A549 (cell line): Measurements from ENCODE around the gene KRTAP19-3. TPM values are rescaled to one million over a fixed set of nuclear protein-coding genes. Genes with fewer than 3 reads are reported as not detected.

Experiments used
- ATAC-seq, 2 experiments: fragments of 200-7000 bp in 1 of 2; fragments of >200 bp in 1 of 2; cut with Nextera tagmentation in 1 of 2; cut with Tn5 transposase in 1 of 2; 3 replicates each; pipeline versions ENCODE4 v1.8.0 to v1.9.1; 2018 to 2020; ENCODE audit warnings: mild to moderate bottlenecking in 1 of 2, moderate library complexity in 1 of 2
- CTCF ChIA-PET: fragments of 300-600 bp; sonication (Branson Sonifier 250); formaldehyde crosslinking; extraction: SDS; loops from one replicate; lab custom pipeline; 2021; ENCODE audit warnings: antibody characterized with exemption, inconsistent platforms; lab: Yijun Ruan, JAX
- POLR2A ChIA-PET: fragments of 350-600 bp; formaldehyde crosslinking; extraction: SDS; loops from one replicate; lab custom pipeline; 2021; ENCODE audit warnings: antibody characterized with exemption, inconsistent platforms; lab: Yijun Ruan, JAX
- DNase-seq, 2 experiments: peaks; one replicate each; pipeline versions ENCODE4 v3.0.0 to v3.0.0-alpha.2; 2011 to 2016; ENCODE audit warnings: low read depth in 1 of 2, low spot score in 1 of 2
- FAIRE-seq: peaks from 2 replicates; lab custom pipeline; 2011; peaks lifted over from hg19 to GRCh38; lab: Jason Lieb, UNC
- H3K27ac ChIP-seq, 2 experiments: fragments of >200 bp; sonication (Bioruptor Twin); formaldehyde crosslinking; 3 replicates each; pipeline ENCODE4 v1.5.1; 2016 to 2017
- H3K4me1 ChIP-seq: fragments of >200 bp; sonication (Bioruptor Twin); formaldehyde crosslinking; 3 replicates; pipeline ENCODE4 v1.6.1; 2016
- H3K4me2 ChIP-seq: fragments of >200 bp; sonication (Bioruptor Twin); formaldehyde crosslinking; 3 replicates; pipeline ENCODE4 v1.6.1; 2016
- H3K4me3 ChIP-seq: fragments of >200 bp; sonication (Bioruptor Twin); formaldehyde crosslinking; 3 replicates; pipeline ENCODE4 v1.5.1; 2016
- H3K9me3 ChIP-seq: fragments of >200 bp; sonication (Bioruptor Twin); formaldehyde crosslinking; 3 replicates; pipeline ENCODE4 v1.6.1; 2016
- BCL3 ChIP-seq: fragments of >200 bp; sonication (Bioruptor Twin); formaldehyde crosslinking; IDR thresholded peaks from 3 replicates; pipeline ENCODE4 v1.6.1; 2016
- BHLHE40 ChIP-seq: IDR thresholded peaks from 2 replicates; pipeline ENCODE4 v1.6.1; 2012; ENCODE audit warnings: low read depth, low read length, inconsistent platforms
- CHD4 ChIP-seq: fragments of 200-600 bp; sonication (generic); IDR thresholded peaks from 2 replicates; pipeline ENCODE4 v1.6.1; 2016; ENCODE audit warnings: antibody characterized with exemption, mild to moderate bottlenecking, borderline replicate concordance
- CTCF ChIP-seq: fragments of >200 bp; sonication (Bioruptor Twin); formaldehyde crosslinking; IDR thresholded peaks from 3 replicates; pipeline ENCODE4 v1.5.1; 2016
- E2F6 ChIP-seq: IDR thresholded peaks from 2 replicates; pipeline ENCODE4 v1.6.1; 2012; ENCODE audit warnings: low read depth, borderline replicate concordance
- EHF ChIP-seq: fragments of 250-450 bp; sonication (Bioruptor Pico); IDR thresholded peaks from 2 replicates; pipeline ENCODE4 v1.5.0; 2020; ENCODE audit warnings: mild to moderate bottlenecking
- EHMT2 ChIP-seq: fragments of 200-600 bp; sonication (generic); IDR thresholded peaks from 2 replicates; pipeline ENCODE4 v1.6.1; 2016; ENCODE audit warnings: antibody characterized with exemption, low read depth, mild to moderate bottlenecking, moderate library complexity
- ELK1 ChIP-seq: fragments of 150-350 bp; IDR thresholded peaks from 2 replicates; pipeline ENCODE4 v1.6.1; 2014; ENCODE audit warnings: low read depth, mild to moderate bottlenecking, low read length
- EP300 ChIP-seq, 2 experiments: fragments of >200 bp; sonication (Bioruptor Twin); formaldehyde crosslinking; IDR thresholded peaks; 2 replicates in 1 of 2; 3 replicates in 1 of 2; pipeline ENCODE4 v1.6.1; 2016 to 2017
- ESRRA ChIP-seq: fragments of 150-350 bp; IDR thresholded peaks from 2 replicates; pipeline ENCODE4 v1.6.1; 2014; ENCODE audit warnings: mild to moderate bottlenecking, low read length, borderline replicate concordance
- HDAC2 ChIP-seq: fragments of 200-600 bp; sonication (generic); IDR thresholded peaks from 2 replicates; pipeline ENCODE4 v1.6.1; 2016
- HEYL ChIP-seq: fragments of 250-450 bp; sonication (Bioruptor Pico); IDR thresholded peaks from 2 replicates; pipeline ENCODE4 v1.8.0; 2021; ENCODE audit warnings: mild to moderate bottlenecking, moderate library complexity
- KDM1A ChIP-seq: fragments of 200-600 bp; sonication (generic); IDR thresholded peaks from 2 replicates; pipeline ENCODE4 v1.6.1; 2016; ENCODE audit warnings: low read depth, mild to moderate bottlenecking
- KDM5A ChIP-seq: fragments of 200-600 bp; sonication (generic); IDR thresholded peaks from 2 replicates; pipeline ENCODE4 v1.6.1; 2016; ENCODE audit warnings: antibody characterized with exemption, mild to moderate bottlenecking
- MAX ChIP-seq: IDR thresholded peaks from 2 replicates; pipeline ENCODE4 v1.6.1; 2012
- MAZ ChIP-seq: fragments of 150-350 bp; IDR thresholded peaks from 2 replicates; pipeline ENCODE4 v1.6.1; 2014; ENCODE audit warnings: antibody characterized with exemption, low read depth, low read length, borderline replicate concordance
- MYC ChIP-seq: IDR thresholded peaks from 2 replicates; pipeline ENCODE4 v1.6.1; 2012; ENCODE audit warnings: mild to moderate bottlenecking, inconsistent platforms, low read length, improper control_type of control experiment, borderline replicate concordance
- PBX3 ChIP-seq: IDR thresholded peaks from 2 replicates; pipeline ENCODE4 v1.6.1; 2012
- POLR2A ChIP-seq: IDR thresholded peaks from 2 replicates; pipeline ENCODE4 v1.6.1; 2012; ENCODE audit warnings: mild to moderate bottlenecking, low read length
- REST ChIP-seq: fragments of 200-600 bp; sonication (generic); IDR thresholded peaks from 2 replicates; pipeline ENCODE4 v1.6.1; 2016; ENCODE audit warnings: antibody characterized with exemption, mild to moderate bottlenecking, moderate library complexity
- SMC3 ChIP-seq: fragments of >200 bp; sonication (Bioruptor Twin); formaldehyde crosslinking; IDR thresholded peaks from 3 replicates; pipeline ENCODE4 v1.6.1; 2018; ENCODE audit warnings: inconsistent platforms
- TP53 ChIP-seq: fragments of 250-450 bp; sonication (Bioruptor Pico); IDR thresholded peaks from 2 replicates; pipeline ENCODE4 v1.5.0; 2021; ENCODE audit warnings: mild to moderate bottlenecking, moderate library complexity
- USF2 ChIP-seq: fragments of 450-650 bp; IDR thresholded peaks from 2 replicates; pipeline ENCODE4 v1.6.1; 2014; ENCODE audit warnings: antibody characterized with exemption
- ZC3H11A ChIP-seq: fragments of 450-650 bp; IDR thresholded peaks from 2 replicates; pipeline ENCODE4 v1.6.1; 2014; ENCODE audit warnings: antibody characterized with exemption, mild to moderate bottlenecking
- ZSCAN20 ChIP-seq: fragments of 250-450 bp; sonication (Bioruptor Pico); IDR thresholded peaks from 2 replicates; pipeline ENCODE4 v1.8.0; 2022; ENCODE audit warnings: mild to moderate bottlenecking, moderate library complexity
- WGBS: methylation state at CpG from one replicate; pipeline ENCODE4 v1.1.6; 2017; ENCODE audit errors: missing lambda C conversion rate; 5-methylcytosine and 5-hydroxymethylcytosine counted together
- polyA plus RNA-seq, 4 experiments: library from polyadenylated mRNA; depleted of rRNA in 3 of 4; stranded (reverse); fragments of >200 nt; fragmentation: RNase III in 1 of 4; extraction: RNeasy Plus Mini Kit Qiagen cat#74134 plus additional on column Dnase treatment in 1 of 4; gene quantifications; 2 replicates in 3 of 4; 3 replicates in 1 of 4; pipeline ENCODE4 v1.2.3, GENCODE V29; 2011 to 2017

The KRTAP19-3 gene
- polyA plus RNA-seq, 2 of the 4 experiments (the other 2 are of a cell fraction), result not detected

GRCh38 chr21:30502041-30502440 is 10.2 kb upstream of the KRTAP19-3 start, which contains the start of gene KRTAP19-5:
Gene KRTAP19-5 (minus strand): TSS chr21:30502141. CDS start chr21:30502090, 51 bp downstream.
- H3K4me1 ChIP-seq, result no peaks in the 10 kb centered on the region
- FAIRE-seq (no peak), ATAC-seq (no peak), DNase-seq (no peak)
- WGBS, result 8% methylated on average over 5 of the region's 6 CpGs
- CTCF ChIA-PET, result no interaction called here
- H3K4me2 ChIP-seq, result no peak within 1 kb of the TSS
- no peak within 1 kb of the TSS for H3K4me3 ChIP-seq
- no peak for TF ChIP-seq MAZ
- no peak for TF ChIP-seq MYC
- no peak for TF ChIP-seq POLR2A
- TF ChIP-seq KDM5A, result no peak
- TF ChIP-seq EHF (CRISPR knock-in tag), result no peak
- no peak for TF ChIP-seq HDAC2
- TF ChIP-seq USF2, result no peak
- no peak for TF ChIP-seq ZC3H11A
- no peak for TF ChIP-seq E2F6
- TF ChIP-seq, all 56 proteins: peak for 0
- Histone ChIP-seq H3K27ac (no peak within 1 kb of the TSS), H3K9me3 (no peaks in the 10 kb centered on the region)
- POLR2A ChIA-PET, result no interaction called here

GRCh38 chr21:30497065-30497464 is 5.3 kb upstream of the KRTAP19-3 start, which contains the start of gene KRTAP19-4:
Gene KRTAP19-4 (minus strand): TSS chr21:30497165. CDS start chr21:30497110, 55 bp downstream.
- Histone ChIP-seq H3K4me2 (no peak within 1 kb of the TSS), H3K4me1 (no peaks in the 10 kb centered on the region), H3K9me3 (no peaks in the 10 kb centered on the region), H3K27ac (no peak within 1 kb of the TSS), H3K4me3 (no peak within 1 kb of the TSS)
- TF ChIP-seq ESRRA (no peak), ZSCAN20 (CRISPR knock-in tag) (no peak), POLR2A (no peak), BCL3 (no peak), MAZ (no peak), ELK1 (no peak), CTCF (no peak), MAX (no peak), TP53 (CRISPR knock-in tag) (no peak), REST (no peak), E2F6 (no peak), EHMT2 (no peak), EP300 (IDR thresholded peaks at IDR 0.05) (no peak), HEYL (no peak), MYC (no peak), PBX3 (no peak), SMC3 (no peak), BHLHE40 (no peak), KDM1A (no peak), CHD4 (no peak)
- ChIA-PET CTCF (no interaction called here), POLR2A (no interaction called here)
- no peak for DNase-seq
- WGBS, result 0% methylated on average over 4 of the region's 4 CpGs
- no peak for ATAC-seq
- FAIRE-seq, result no peak
